NT2/D1 (cell line): ENCODE data around the gene TXK.

Experiments used
- DNase-seq: peaks from one replicate; pipeline ENCODE4 v3.0.0-alpha.2; 2011; ENCODE audit warnings: low read depth, low spot score
- H3K27me3 ChIP-seq: 2 replicates; pipeline ENCODE4 v1.6.0; 2011; ENCODE audit warnings: mild to moderate bottlenecking; ENCODE audit not compliant: insufficient read length, insufficient read depth
- H3K36me3 ChIP-seq: 2 replicates; pipeline ENCODE4 v1.6.1; 2011; ENCODE audit warnings: mild to moderate bottlenecking, low read length, mixed read lengths; ENCODE audit not compliant: insufficient read depth, insufficient read length
- H3K4me1 ChIP-seq: 2 replicates; pipeline ENCODE4 v1.5.1; 2011; ENCODE audit not compliant: insufficient read depth, insufficient read length
- H3K4me3 ChIP-seq: 2 replicates; pipeline ENCODE4 v1.5.1; 2011; ENCODE audit warnings: low read depth; ENCODE audit not compliant: insufficient read length
- H3K9ac ChIP-seq: 2 replicates; pipeline ENCODE4 v1.6.0; 2011; ENCODE audit warnings: low read depth; ENCODE audit not compliant: insufficient read length
- H3K9me3 ChIP-seq: 2 replicates; pipeline ENCODE4 v1.5.1; 2011; ENCODE audit warnings: mild to moderate bottlenecking, low read length; ENCODE audit not compliant: insufficient read depth
- SUZ12 ChIP-seq: IDR thresholded peaks from 2 replicates; pipeline ENCODE4 v1.6.1; 2011; ENCODE audit not compliant: insufficient read length, insufficient read depth; ENCODE audit errors: extremely low read depth
- YY1 ChIP-seq: IDR thresholded peaks from 2 replicates; pipeline ENCODE4 v1.6.1; 2011; ENCODE audit not compliant: insufficient read length, insufficient read depth
- ZNF274 ChIP-seq: IDR thresholded peaks from 2 replicates; pipeline ENCODE4 v1.6.1; 2011; ENCODE audit warnings: mild to moderate bottlenecking, low read depth, low read length

The TXK gene

GRCh38 chr4:48112017-48112667 lies 21.9 kb downstream of the TXK start:
- Histone ChIP-seq H3K9ac (no peak overlapping the region), H3K27me3 (no peaks in the 10 kb centered on the region), H3K4me3 (no peak overlapping the region), H3K4me1 (peaks cover 5% of the 10 kb centered on the region), H3K36me3 (no peaks in the 10 kb centered on the region), H3K9me3 (no peaks in the 10 kb centered on the region)
- no peak for DNase-seq
- no peak for TF ChIP-seq YY1
- TF ChIP-seq SUZ12, result no peak
- TF ChIP-seq ZNF274, result no peak

GRCh38 chr4:48110452-48110978 lies 23.5 kb downstream of the TXK start:
- no peak for DNase-seq
- no peak for TF ChIP-seq YY1
- no peak for TF ChIP-seq ZNF274
- no peak for TF ChIP-seq SUZ12
- H3K9me3 ChIP-seq, result no peaks in the 10 kb centered on the region
- peaks cover 3% of the 10 kb centered on the region for H3K4me1 ChIP-seq
- no peaks in the 10 kb centered on the region for H3K36me3 ChIP-seq
- no peaks in the 10 kb centered on the region for H3K27me3 ChIP-seq
- no peak overlapping the region for H3K4me3 ChIP-seq
- no peak overlapping the region for H3K9ac ChIP-seq

GRCh38 chr4:48109413-48110263 lies 24.4 kb downstream of the TXK start:
- no peak overlapping the region for H3K4me3 ChIP-seq
- no peaks in the 10 kb centered on the region for H3K27me3 ChIP-seq
- H3K9ac ChIP-seq, result no peak overlapping the region
- no peak for DNase-seq
- no peaks in the 10 kb centered on the region for H3K9me3 ChIP-seq
- peaks cover 3% of the 10 kb centered on the region for H3K4me1 ChIP-seq
- TF ChIP-seq SUZ12, result no peak
- TF ChIP-seq ZNF274, result no peak
- no peak for TF ChIP-seq YY1
- H3K36me3 ChIP-seq, result no peaks in the 10 kb centered on the region

GRCh38 chr4:48108309-48109073 lies 25.6 kb downstream of the TXK start:
- Histone ChIP-seq H3K9me3 (no peaks in the 10 kb centered on the region), H3K36me3 (no peaks in the 10 kb centered on the region), H3K4me1 (peaks cover 3% of the 10 kb centered on the region), H3K27me3 (no peaks in the 10 kb centered on the region), H3K4me3 (no peak overlapping the region), H3K9ac (no peak overlapping the region)
- no peak for TF ChIP-seq ZNF274
- no peak for TF ChIP-seq YY1
- no peak for TF ChIP-seq SUZ12
- no peak for DNase-seq

GRCh38 chr4:48105230-48105629 lies 28.8 kb downstream of the TXK start:
- Histone ChIP-seq H3K4me1 (no peaks in the 10 kb centered on the region), H3K27me3 (no peaks in the 10 kb centered on the region), H3K36me3 (no peaks in the 10 kb centered on the region), H3K9ac (no peak overlapping the region), H3K9me3 (no peaks in the 10 kb centered on the region), H3K4me3 (no peak overlapping the region)
- TF ChIP-seq YY1 (no peak), ZNF274 (no peak), SUZ12 (no peak)
- no peak for DNase-seq

- no peak for TF ChIP-seq YY1
- no peak for TF ChIP-seq SUZ12
- TF ChIP-seq ZNF274, result no peak
- no peaks in the 10 kb centered on the region for H3K36me3 ChIP-seq
- H3K4me1 ChIP-seq, result no peaks in the 10 kb centered on the region
- H3K27me3 ChIP-seq, result no peaks in the 10 kb centered on the region
- no peak overlapping the region for H3K4me3 ChIP-seq
- H3K9ac ChIP-seq, result no peak overlapping the region
- no peaks in the 10 kb centered on the region for H3K9me3 ChIP-seq
- DNase-seq, result no peak
These were observed 30.4 kb downstream of the TXK start for GRCh38 chr4:48103483-48104139.
